ENCODE data around the gene SGMS2.
A peak's percentile ranks its signal among the peaks of the same experiment; 100 is the strongest.

Gene SGMS2

DNA sequence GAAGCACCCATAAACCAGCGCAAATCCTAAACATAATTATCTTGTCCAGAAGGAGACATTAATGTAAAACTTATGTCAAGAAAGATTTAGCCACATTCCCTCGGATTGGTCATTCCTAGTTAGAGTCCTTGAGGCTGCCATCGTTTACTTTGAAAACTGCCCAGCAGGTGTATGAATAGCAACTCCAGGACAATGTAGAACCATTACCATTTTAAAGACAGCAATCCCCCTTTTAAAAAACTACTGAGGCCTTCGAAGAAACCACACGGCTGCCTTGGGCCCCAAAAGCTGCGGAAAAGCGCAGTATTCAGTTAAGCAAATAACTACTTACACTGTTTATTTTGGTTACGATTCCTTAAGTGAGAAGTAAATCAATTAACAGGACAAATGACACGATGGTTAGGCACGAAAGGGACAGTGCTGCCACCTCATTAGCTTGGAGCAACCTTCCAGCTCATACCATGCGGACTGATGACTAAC is 822 bp upstream of the SGMS2 start:
- WGBS (ENCODE audit: extremely low coverage, insufficient coverage, low lambda C conversion rate) = no CpG with 5 or more reads among the region's 11 CpGs

DNA sequence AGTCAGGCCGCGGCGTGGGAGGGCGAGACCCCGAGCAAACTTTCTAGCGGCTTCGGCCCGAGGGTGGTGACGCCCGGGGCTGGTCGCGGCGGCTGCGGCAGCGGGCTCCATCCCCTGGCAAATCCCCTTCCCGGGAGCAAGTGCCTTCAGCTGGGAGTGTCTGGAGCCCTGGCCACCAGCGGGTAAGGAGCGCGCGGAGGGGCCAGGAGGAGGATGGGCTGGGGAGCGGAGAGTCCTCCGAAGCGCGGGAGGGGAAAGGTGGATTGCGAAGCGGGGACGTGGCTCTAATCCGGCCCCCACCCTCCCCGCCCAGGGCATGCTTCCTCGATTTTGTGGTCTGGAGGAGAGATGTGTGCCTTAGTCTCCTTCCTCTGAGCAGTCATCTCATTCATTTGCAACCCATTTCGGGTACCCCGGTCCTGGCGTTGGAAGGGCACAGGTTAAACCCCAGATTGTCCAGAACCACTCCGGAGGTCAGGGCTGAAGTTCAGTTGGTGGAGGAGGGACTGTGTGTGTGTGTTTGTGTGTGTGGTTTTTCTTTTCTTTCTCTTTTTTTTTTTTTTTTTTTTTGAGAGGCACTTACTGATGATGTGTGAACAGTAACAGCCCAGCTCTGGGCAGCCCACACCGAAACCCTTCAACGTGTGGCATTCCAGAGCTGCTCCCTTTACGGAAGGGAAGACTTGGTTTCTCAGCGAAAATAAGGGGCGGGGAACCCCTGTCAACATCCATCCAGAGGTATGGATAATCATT is 516 bp downstream of the SGMS2 start:
- WGBS (ENCODE audit: extremely low coverage, insufficient coverage, low lambda C conversion rate) = no CpG with 5 or more reads among the region's 39 CpGs
- DNase-seq = peak; percentile 58
- no peaks in the 10 kb centered on the region for H3K79me2 ChIP-seq (ENCODE audit: control insufficient read depth, insufficient read depth, low read length)
- H3K4me2 ChIP-seq (ENCODE audit: low read length) = peak overlapping the region; percentile 93
- H3K79me1 ChIP-seq (ENCODE audit: low read length) = no peaks in the 10 kb centered on the region
- H3K27me3 ChIP-seq (ENCODE audit: insufficient read depth, low read length, poor library complexity) = peaks cover 34% of the 10 kb centered on the region
- peak overlapping the region; percentile 64 for H3K56ac ChIP-seq (ENCODE audit: low read length)
- H2BK15ac ChIP-seq (replicated peaks; ENCODE audit: low read depth) = no peak overlapping the region
- no peak overlapping the region for H2BK5ac ChIP-seq (ENCODE audit: low read length)
- peak overlapping the region; percentile 43 for H3K4me3 ChIP-seq (ENCODE audit: low read length)
- H3K4ac ChIP-seq (ENCODE audit: low read depth, low read length) = no peak overlapping the region
- no peak overlapping the region for H2BK120ac ChIP-seq (ENCODE audit: low read depth, low read length)
- no peak overlapping the region for H3K23ac ChIP-seq (ENCODE audit: low read length)
- no peak overlapping the region for H3K27ac ChIP-seq (ENCODE audit: low read depth, low read length)
- H3K18ac ChIP-seq (ENCODE audit: low read length) = no peak overlapping the region
- no peak overlapping the region for H4K8ac ChIP-seq (ENCODE audit: low read depth, low read length)
- H3K9ac ChIP-seq (ENCODE audit: low read length) = peak overlapping the region; percentile 47
- no peaks in the 10 kb centered on the region for H3K36me3 ChIP-seq (ENCODE audit: control insufficient read depth, insufficient read depth, low read length)
- no peak overlapping the region for H4K5ac ChIP-seq (ENCODE audit: low read length)
- no peak overlapping the region for H2AK5ac ChIP-seq (ENCODE audit: low read length)
- H3K4me1 ChIP-seq (ENCODE audit: control insufficient read depth, low read depth, low read length) = no peaks in the 10 kb centered on the region

More for the DNA sequence above, 822 bp upstream of the SGMS2 start:
- no peaks in the 10 kb centered on the region for H3K4me1 ChIP-seq (ENCODE audit: control insufficient read depth, low read depth, low read length)
- H3K27me3 ChIP-seq (ENCODE audit: insufficient read depth, low read length, poor library complexity) = peaks cover 35% of the 10 kb centered on the region
- no peak overlapping the region for H2BK5ac ChIP-seq (ENCODE audit: low read length)
- no peaks in the 10 kb centered on the region for H3K79me2 ChIP-seq (ENCODE audit: control insufficient read depth, insufficient read depth, low read length)
- no peaks in the 10 kb centered on the region for H3K79me1 ChIP-seq (ENCODE audit: low read length)
- no peak overlapping the region for H3K27ac ChIP-seq (ENCODE audit: low read depth, low read length)
- H4K5ac ChIP-seq (ENCODE audit: low read length) = no peak overlapping the region
- no peak overlapping the region for H4K8ac ChIP-seq (ENCODE audit: low read depth, low read length)
- H3K4me2 ChIP-seq (ENCODE audit: low read length) = peak overlapping the region; percentile 93
- H3K9ac ChIP-seq (ENCODE audit: low read length) = peak overlapping the region; percentile 47
- peak; percentile 60 for DNase-seq
- H3K4ac ChIP-seq (ENCODE audit: low read depth, low read length) = no peak overlapping the region
- H3K23ac ChIP-seq (ENCODE audit: low read length) = no peak overlapping the region
- H3K18ac ChIP-seq (ENCODE audit: low read length) = no peak overlapping the region
- H3K4me3 ChIP-seq (ENCODE audit: low read length) = no peak overlapping the region
- H2BK120ac ChIP-seq (ENCODE audit: low read depth, low read length) = no peak overlapping the region
- no peak overlapping the region for H2BK15ac ChIP-seq (replicated peaks; ENCODE audit: low read depth)
- peak overlapping the region; percentile 64 for H3K56ac ChIP-seq (ENCODE audit: low read length)
- no peak overlapping the region for H2AK5ac ChIP-seq (ENCODE audit: low read length)
- no peaks in the 10 kb centered on the region for H3K36me3 ChIP-seq (ENCODE audit: control insufficient read depth, insufficient read depth, low read length)

- Histone ChIP-seq H3K18ac (ENCODE audit: low read length) (no peak overlapping the region), H2BK5ac (ENCODE audit: low read length) (no peak overlapping the region), H2AK5ac (ENCODE audit: low read length) (no peak overlapping the region), H3K4me3 (ENCODE audit: low read length) (no peak overlapping the region), H3K79me1 (ENCODE audit: low read length) (no peaks in the 10 kb centered on the region), H3K4ac (ENCODE audit: low read depth, low read length) (no peak overlapping the region), H3K36me3 (ENCODE audit: control insufficient read depth, insufficient read depth, low read length) (no peaks in the 10 kb centered on the region), H3K79me2 (ENCODE audit: control insufficient read depth, insufficient read depth, low read length) (no peaks in the 10 kb centered on the region), H3K9ac (ENCODE audit: low read length) (no peak overlapping the region), H3K4me2 (ENCODE audit: low read length) (no peak overlapping the region), H2BK120ac (ENCODE audit: low read depth, low read length) (no peak overlapping the region), H3K27ac (ENCODE audit: low read depth, low read length) (no peak overlapping the region), H3K4me1 (ENCODE audit: control insufficient read depth, low read depth, low read length) (no peaks in the 10 kb centered on the region), H3K56ac (ENCODE audit: low read length) (no peak overlapping the region), H3K27me3 (ENCODE audit: insufficient read depth, low read length, poor library complexity) (peaks cover 31% of the 10 kb centered on the region), H2BK15ac (replicated peaks; ENCODE audit: low read depth) (no peak overlapping the region), H4K8ac (ENCODE audit: low read depth, low read length) (no peak overlapping the region), H3K23ac (ENCODE audit: low read length) (no peak overlapping the region), H4K5ac (ENCODE audit: low read length) (no peak overlapping the region)
- DNase-seq = no peak
- WGBS (ENCODE audit: extremely low coverage, insufficient coverage, low lambda C conversion rate) = no CpG with 5 or more reads among the region's 5 CpGs
These were observed 1.8 kb downstream of the SGMS2 start for GRCh38 chr4:107826421-107826980.

GRCh38 chr4:107828315-107829090 is 3.8 kb downstream of the SGMS2 start:
- H3K9ac ChIP-seq (ENCODE audit: low read length) = no peak overlapping the region
- no peak overlapping the region for H4K5ac ChIP-seq (ENCODE audit: low read length)
- no peak for DNase-seq
- no peak overlapping the region for H4K8ac ChIP-seq (ENCODE audit: low read depth, low read length)
- no peak overlapping the region for H3K27ac ChIP-seq (ENCODE audit: low read depth, low read length)
- no peaks in the 10 kb centered on the region for H3K79me2 ChIP-seq (ENCODE audit: control insufficient read depth, insufficient read depth, low read length)
- no peak overlapping the region for H3K23ac ChIP-seq (ENCODE audit: low read length)
- no peak overlapping the region for H3K4me3 ChIP-seq (ENCODE audit: low read length)
- H2BK120ac ChIP-seq (ENCODE audit: low read depth, low read length) = no peak overlapping the region
- H3K4me2 ChIP-seq (ENCODE audit: low read length) = no peak overlapping the region
- no peak overlapping the region for H3K18ac ChIP-seq (ENCODE audit: low read length)
- no peak overlapping the region for H3K56ac ChIP-seq (ENCODE audit: low read length)
- no peaks in the 10 kb centered on the region for H3K36me3 ChIP-seq (ENCODE audit: control insufficient read depth, insufficient read depth, low read length)
- H3K79me1 ChIP-seq (ENCODE audit: low read length) = no peaks in the 10 kb centered on the region
- no peak overlapping the region for H3K4ac ChIP-seq (ENCODE audit: low read depth, low read length)
- no peak overlapping the region for H2BK15ac ChIP-seq (replicated peaks; ENCODE audit: low read depth)
- WGBS (ENCODE audit: extremely low coverage, insufficient coverage, low lambda C conversion rate) = no CpG with 5 or more reads among the region's 6 CpGs
- H2AK5ac ChIP-seq (ENCODE audit: low read length) = no peak overlapping the region
- H3K4me1 ChIP-seq (ENCODE audit: control insufficient read depth, low read depth, low read length) = no peaks in the 10 kb centered on the region
- H2BK5ac ChIP-seq (ENCODE audit: low read length) = no peak overlapping the region
- H3K27me3 ChIP-seq (ENCODE audit: insufficient read depth, low read length, poor library complexity) = peaks cover 23% of the 10 kb centered on the region

- Histone ChIP-seq H3K18ac (ENCODE audit: low read length) (no peak overlapping the region), H3K4ac (ENCODE audit: low read depth, low read length) (no peak overlapping the region), H3K79me2 (ENCODE audit: control insufficient read depth, insufficient read depth, low read length) (no peaks in the 10 kb centered on the region), H3K27ac (ENCODE audit: low read depth, low read length) (no peak overlapping the region), H4K8ac (ENCODE audit: low read depth, low read length) (no peak overlapping the region), H3K4me3 (ENCODE audit: low read length) (no peak overlapping the region), H3K36me3 (ENCODE audit: control insufficient read depth, insufficient read depth, low read length) (no peaks in the 10 kb centered on the region), H2BK15ac (replicated peaks; ENCODE audit: low read depth) (no peak overlapping the region), H4K5ac (ENCODE audit: low read length) (no peak overlapping the region), H3K9ac (ENCODE audit: low read length) (no peak overlapping the region), H3K4me1 (ENCODE audit: control insufficient read depth, low read depth, low read length) (no peaks in the 10 kb centered on the region), H2BK5ac (ENCODE audit: low read length) (no peak overlapping the region), H3K79me1 (ENCODE audit: low read length) (no peaks in the 10 kb centered on the region), H2AK5ac (ENCODE audit: low read length) (no peak overlapping the region), H3K56ac (ENCODE audit: low read length) (no peak overlapping the region), H3K27me3 (ENCODE audit: insufficient read depth, low read length, poor library complexity) (peaks cover 9% of the 10 kb centered on the region), H3K23ac (ENCODE audit: low read length) (no peak overlapping the region), H2BK120ac (ENCODE audit: low read depth, low read length) (no peak overlapping the region), H3K4me2 (ENCODE audit: low read length) (no peak overlapping the region)
- no CpG with 5 or more reads among the region's 4 CpGs for WGBS (ENCODE audit: extremely low coverage, insufficient coverage, low lambda C conversion rate)
- no peak for DNase-seq
These were observed 6.4 kb downstream of the SGMS2 start for GRCh38 chr4:107831140-107831539.
